ENCODE results near the gene RPL36AL.

DNA sequence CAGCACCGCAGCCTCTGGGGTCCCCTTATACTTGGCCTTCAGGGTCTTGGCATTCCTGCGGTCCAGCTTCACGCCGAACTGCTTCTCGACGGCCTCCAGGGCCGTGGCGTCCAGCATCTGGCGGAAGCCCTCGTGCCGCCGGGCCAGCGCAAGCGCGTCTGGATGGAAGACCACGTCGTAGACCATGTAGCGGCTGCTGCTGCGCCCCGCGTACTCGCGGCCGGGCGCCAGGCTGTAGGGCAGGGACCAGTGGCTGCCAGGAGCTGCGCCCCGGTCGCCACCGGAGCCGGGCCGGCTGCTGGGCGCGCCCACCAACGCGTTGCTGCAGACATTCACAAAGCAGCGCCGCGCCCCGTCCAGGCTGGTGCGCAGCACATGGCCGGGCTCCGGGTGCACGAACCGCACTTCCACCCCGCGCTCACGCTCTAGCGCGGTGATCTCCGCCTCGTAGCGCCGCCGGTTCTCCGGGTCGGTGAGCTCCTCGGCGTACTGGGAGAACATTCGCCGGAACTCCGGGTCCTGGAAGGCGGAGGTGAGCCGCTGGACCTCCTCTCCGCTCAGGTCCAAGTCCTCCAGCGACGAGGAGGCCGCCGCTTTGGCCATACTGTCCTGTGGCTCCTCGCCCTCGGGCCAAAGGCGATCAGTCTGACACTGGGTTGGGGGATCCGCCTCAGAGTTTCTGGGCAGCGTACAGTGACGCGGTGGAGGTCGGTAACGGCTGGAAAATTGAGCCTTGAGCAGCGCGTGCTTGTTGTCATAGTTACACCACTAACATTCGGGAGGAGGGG, 14.3 kb upstream of the RPL36AL start, which contains the start of gene DNAAF2:
- TF ChIP-seq, protein P1, sequence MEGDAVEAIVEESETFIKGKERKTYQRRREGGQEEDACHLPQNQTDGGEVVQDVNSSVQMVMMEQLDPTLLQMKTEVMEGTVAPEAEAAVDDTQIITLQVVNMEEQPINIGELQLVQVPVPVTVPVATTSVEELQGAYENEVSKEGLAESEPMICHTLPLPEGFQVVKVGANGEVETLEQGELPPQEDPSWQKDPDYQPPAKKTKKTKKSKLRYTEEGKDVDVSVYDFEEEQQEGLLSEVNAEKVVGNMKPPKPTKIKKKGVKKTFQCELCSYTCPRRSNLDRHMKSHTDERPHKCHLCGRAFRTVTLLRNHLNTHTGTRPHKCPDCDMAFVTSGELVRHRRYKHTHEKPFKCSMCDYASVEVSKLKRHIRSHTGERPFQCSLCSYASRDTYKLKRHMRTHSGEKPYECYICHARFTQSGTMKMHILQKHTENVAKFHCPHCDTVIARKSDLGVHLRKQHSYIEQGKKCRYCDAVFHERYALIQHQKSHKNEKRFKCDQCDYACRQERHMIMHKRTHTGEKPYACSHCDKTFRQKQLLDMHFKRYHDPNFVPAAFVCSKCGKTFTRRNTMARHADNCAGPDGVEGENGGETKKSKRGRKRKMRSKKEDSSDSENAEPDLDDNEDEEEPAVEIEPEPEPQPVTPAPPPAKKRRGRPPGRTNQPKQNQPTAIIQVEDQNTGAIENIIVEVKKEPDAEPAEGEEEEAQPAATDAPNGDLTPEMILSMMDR (IDR thresholded peaks at IDR 0.05) = no peak
- no peak for TF ChIP-seq POLR2A (IDR thresholded peaks at IDR 0.05)

All from testis (tissue), 2 donors.